ENCODE measurements around the gene SMAD4.

SMAD4 gene

GRCh38 chr18:51125976-51126375 lies 96.0 kb downstream of the SMAD4 start:
- no peak for TF ChIP-seq CTCF (conservative IDR thresholded peaks at IDR 0.05; ENCODE audit: control insufficient read depth, insufficient read depth, low read depth, low read length)
- no peak for DNase-seq (ENCODE audit: low read depth)

DNA sequence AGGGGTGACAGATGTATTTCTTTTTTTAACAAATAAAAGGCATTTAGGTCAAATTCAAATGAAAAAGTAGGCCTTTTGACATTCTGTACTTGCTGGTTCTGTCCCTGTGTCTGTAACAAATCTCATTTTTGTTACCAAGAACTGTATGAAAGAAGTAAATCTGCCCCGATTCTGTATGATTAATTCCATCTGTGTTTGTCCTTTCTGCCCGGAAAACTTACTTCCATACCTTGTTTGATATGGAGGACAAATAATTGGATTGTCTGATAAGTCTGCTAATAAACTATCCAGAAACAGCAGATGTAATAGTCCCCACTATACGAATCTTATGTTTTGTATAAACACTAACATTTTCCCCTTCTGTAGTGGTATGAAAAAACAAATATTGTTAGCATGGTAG lies 97.7 kb downstream of the SMAD4 start:
- no peak overlapping the region for H3K4me3 ChIP-seq (ENCODE audit: control insufficient read depth, low read depth, low read length)
- DNase-seq (ENCODE audit: low read depth): no peak
- no peak for TF ChIP-seq CTCF (conservative IDR thresholded peaks at IDR 0.05; ENCODE audit: control insufficient read depth, insufficient read depth, low read depth, low read length)

More at GRCh38 chr18:51125976-51126375, 96.0 kb downstream of the SMAD4 start:
- no peak overlapping the region for H3K4me3 ChIP-seq (ENCODE audit: control insufficient read depth, low read depth, low read length)

- DNase-seq (ENCODE audit: low read depth): peak; percentile 14
- no peak for TF ChIP-seq CTCF (conservative IDR thresholded peaks at IDR 0.05; ENCODE audit: control insufficient read depth, insufficient read depth, low read depth, low read length)
- no peak overlapping the region for H3K4me3 ChIP-seq (ENCODE audit: control insufficient read depth, low read depth, low read length)
These were observed 98.5 kb downstream of the SMAD4 start for GRCh38 chr18:51128533-51128932.

DNA sequence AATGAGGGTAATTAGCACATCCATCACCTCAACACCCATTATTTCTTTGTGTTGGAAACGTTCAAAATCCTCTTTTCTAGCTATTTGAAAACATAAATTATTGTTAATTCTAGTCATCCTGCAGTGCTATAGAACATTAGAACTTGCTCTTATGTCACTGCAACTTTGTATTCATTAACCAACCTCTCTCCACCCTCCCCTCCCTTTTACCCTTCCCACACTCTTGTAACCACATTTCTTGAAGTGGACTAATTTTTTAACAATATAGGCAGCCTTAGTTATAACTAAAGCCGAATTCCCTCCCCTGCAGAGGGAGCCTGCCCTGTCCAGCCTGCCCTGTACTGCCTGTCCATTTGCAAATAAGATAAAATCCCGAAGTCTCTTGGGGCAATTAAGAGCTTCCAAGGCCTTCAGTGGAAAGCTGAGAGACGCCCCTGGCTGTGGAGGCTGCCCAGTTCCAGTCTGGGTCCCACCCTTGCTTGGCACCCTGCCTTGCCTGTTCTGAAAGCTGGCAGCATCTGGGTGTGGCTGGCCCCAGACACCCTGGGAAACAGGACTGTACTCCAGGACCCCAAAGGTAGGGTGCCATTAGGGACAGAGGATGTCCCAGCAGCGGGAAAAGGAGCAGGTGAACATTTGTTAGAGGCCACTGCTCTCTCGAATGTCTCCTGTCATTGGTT lies 102.4 kb downstream of the SMAD4 start:
- DNase-seq (ENCODE audit: low read depth): no peak
- H3K4me3 ChIP-seq (ENCODE audit: control insufficient read depth, low read depth, low read length): no peak overlapping the region
- TF ChIP-seq CTCF (conservative IDR thresholded peaks at IDR 0.05; ENCODE audit: control insufficient read depth, insufficient read depth, low read depth, low read length): no peak

DNA sequence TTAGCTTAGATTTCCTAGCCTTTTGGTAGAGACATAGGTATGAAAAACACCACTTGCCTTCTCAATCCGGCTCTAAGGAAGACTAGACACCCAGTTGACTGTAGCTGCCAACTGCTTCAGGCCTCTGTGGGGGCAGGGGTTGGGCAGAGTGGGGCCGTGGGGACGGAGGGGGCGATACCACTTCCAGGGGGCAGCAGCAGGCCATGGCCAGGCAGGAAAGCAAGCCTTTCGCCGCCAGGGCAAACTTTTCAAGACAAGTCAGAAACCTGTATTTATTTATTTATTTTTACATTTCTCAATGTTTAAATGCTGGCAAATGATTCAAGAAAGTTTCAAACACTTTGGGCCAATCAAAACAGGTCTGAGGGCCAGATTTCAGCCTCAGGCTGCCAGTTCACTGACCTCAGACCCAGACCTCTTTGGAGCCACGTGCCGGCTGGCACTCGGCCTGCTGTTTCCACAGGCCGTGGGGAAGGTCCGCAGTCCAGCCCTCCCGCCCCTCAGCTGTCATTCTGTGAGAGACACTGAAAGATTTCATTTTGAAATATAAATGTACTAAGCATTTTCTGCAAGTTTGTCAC lies 103.7 kb downstream of the SMAD4 start:
- H3K4me3 ChIP-seq (ENCODE audit: control insufficient read depth, low read depth, low read length): no peak overlapping the region
- DNase-seq (ENCODE audit: low read depth): no peak
- no peak for TF ChIP-seq CTCF (conservative IDR thresholded peaks at IDR 0.05; ENCODE audit: control insufficient read depth, insufficient read depth, low read depth, low read length)

Measured in fibroblast of mammary gland (primary cell).